Activated CD4-positive, CD25-positive, alpha-beta regulatory T cell treated with anti-CD3 and anti-CD28 coated beads, Interleukin-2, amount 50 U/mL, for 16 hours (primary cell): ENCODE results near the gene PLEKHA1.

ENCODE experiments used
- DNase-seq: peaks from one replicate; pipeline ENCODE4 v3.0.0-alpha.2; 2020; ENCODE audit warnings: low read depth, low spot score

PLEKHA1 gene

DNA sequence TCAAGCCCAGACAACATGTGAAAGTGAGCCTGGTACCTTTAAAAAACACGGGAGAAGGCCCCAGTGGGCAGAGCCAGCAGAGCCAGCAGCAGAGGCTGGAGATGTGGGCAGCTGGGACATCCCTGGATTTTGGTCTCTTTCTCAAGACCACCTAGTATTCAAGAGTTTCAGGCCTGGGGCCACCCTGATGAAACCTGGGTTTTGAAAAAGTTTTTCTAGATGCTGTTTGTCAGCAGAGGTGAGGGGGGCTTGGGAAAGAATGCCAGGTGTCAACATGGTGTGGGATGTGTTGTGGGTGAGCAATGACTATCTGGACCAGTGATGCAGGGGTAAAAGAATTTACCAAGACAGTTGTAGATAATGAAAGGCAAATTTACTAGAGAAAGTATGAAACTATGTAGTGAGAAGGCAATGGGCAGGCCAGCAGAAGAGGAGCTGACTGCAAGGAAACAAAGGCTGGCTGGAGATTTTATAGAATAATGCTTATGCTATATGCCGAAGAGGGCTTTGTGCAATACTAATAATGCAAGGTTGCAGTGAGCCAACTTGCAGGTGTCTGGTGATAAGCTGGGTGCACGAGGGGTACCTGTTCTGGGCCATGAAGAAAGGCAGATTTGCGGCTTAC lies 28.1 kb upstream of the PLEKHA1 start:
- DNase-seq: no peak

DNA sequence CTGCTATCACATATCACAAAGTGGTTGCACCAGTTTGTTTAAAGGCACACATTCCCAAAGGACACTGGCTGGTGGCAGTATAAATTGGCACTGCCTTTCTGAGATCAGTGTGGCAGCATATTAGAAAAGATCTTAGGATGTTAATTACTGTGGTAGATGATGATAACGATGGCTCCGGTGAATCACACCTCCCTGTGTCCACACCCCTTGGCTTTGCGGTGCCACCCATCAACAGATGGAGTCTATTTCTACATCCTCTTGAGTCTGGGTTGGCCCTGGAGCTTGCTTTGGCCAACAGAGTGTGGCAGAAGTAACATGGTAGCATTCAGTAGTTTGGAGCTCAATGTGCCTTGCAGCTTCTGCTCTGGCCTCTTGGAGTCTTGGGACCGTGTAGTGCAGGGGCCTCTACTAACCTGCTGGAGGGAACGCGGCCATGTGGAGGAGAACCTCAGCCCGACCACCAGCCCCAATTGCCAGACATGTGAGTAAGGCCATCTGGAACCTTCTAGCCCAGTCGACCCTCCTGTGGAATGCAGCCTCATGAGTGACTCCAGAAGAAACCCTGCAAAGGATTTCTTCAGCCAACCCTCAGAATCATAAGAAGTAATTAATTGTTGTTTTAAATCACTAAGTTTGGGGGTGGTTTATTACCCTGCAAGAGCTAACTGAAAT lies 27.2 kb upstream of the PLEKHA1 start:
- no peak for DNase-seq

DNA sequence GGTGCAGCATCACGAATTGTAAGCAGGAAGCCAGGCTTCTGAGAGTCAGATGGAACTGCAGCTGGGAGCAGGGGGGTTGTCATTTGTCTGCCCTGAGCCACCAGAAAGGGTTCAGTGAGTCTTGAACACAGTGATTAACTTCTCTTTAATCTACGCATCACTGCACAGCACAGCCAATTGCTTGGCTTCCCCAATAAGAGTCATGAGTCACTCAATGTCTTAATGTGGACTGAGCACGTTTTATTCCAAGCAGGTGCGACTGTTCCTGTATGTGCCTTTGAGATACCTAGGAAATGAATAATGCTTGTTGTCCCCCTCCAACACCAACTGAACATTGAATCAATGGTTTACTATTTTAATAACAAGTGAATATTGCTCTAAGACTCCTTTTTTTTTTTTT lies 26.0 kb upstream of the PLEKHA1 start:
- no peak for DNase-seq

DNA sequence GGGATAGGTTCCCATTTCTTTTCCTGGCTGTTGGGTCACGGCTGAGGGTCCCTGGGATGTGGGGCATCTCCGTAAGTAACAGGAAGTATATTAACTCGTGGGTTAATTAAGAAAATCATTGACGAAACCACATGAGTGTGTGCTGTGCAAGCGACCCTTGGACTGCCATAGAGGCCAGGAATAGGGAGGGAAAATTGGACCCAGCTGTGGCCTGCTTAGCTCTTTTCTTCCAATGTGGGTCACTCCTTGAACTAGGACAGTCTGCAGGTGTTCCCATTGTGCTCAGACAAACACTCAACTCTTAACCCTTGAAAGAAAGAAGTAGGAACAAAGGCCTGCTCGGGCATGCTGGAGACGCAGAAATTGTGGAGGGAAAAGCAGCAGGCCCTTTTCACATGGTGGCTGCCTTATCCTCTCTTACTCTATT lies 25.6 kb upstream of the PLEKHA1 start:
- DNase-seq: no peak

DNA sequence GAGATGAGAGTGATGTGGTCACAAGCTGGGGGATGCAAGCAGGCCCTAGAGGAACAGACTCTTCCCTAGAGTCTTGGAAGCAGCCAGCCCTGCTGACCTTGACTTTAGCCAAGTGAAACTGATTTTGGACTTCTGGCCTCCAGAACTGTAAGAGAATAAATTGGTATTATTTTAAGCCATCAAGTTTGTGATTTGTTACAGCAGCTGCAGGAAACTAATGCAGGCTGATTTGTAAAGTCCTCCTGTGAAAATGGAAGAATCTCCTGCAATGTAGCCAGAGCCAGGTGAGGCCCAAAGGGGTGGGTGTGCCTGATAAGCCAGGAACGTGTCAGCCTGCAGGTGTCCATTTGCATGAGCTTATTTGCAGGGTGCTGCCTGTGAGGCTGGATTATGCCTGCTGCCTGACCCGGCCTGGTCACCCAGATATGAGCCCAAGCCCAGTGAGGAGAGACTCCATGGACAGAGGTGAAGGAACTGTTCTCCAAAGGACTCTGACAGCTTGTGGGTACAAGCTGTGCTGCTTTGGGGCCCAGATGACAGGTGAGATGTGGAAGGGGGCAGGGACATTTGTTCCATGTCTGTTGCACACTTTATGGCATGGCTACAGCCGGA lies 24.6 kb upstream of the PLEKHA1 start:
- DNase-seq: no peak

DNA sequence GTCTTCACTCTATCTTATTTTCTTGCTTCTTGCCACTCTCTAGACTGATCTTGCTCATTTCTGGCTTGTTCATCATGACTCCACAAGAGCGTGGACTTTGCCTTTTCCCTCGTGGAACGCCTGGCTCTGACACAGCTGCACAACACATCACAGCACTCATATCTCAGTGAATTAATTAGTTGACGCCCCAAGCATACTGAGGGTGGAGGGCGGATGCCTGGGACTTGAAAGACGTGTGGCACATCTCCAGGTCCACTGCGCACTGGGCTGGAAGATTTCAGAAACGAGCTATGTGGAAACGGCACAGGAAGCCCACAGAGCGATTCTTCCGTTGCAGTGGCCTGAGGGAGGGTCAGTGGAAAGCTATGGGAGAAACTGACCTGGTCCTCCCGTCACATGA lies 23.6 kb upstream of the PLEKHA1 start:
- no peak for DNase-seq

DNA sequence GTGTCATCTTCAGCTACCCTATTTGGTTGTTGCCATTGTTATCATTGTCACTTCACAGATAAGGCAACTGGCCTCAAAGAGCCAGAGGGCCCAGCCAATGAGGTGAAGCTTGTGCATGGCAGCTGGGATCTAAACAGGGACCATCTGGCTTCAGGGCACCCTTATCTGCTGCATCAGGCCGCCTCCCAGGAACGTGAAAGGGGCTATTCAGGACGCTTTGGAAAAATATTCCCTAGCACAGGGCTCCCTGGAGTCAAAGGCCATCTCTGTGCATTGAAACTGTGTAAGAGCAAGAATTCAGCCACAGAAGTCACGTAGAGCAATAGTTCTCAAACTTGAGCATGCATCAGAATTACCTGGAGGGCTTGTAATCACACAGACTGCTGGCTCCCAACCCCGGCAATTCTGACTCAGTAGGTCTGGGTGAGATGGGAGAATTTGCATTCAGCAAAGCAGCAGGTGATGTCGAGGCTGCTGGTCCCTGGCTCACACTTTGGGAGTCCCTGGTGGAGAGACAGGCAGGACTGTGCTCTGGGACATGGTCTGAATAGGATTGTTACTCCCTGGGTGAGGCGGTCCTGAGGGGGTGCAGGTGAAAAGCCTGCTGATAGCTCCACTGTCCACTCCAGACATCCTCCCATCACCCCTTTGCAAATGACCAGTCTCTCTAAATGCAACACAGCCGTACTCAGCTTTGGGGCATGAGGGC lies 21.5 kb upstream of the PLEKHA1 start:
- DNase-seq: no peak

DNA sequence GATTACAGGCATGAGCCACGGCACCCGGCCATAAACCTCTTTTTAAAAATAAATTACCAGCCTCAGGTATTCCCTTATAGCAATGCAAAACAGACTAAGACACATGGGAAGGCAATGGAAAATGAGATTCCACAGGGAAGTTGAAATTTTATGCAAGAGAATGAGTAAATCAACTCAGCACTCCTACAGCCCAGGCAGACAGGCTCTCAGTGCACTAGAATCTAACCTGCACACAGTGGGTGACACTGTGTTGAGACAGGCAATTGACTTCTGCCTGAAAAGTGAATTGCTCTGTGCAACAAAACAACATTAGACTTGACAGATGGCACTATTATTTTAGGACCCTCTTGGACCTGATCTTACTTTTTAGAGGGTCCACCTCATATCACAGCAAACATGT lies 20.1 kb upstream of the PLEKHA1 start:
- no peak for DNase-seq

DNA sequence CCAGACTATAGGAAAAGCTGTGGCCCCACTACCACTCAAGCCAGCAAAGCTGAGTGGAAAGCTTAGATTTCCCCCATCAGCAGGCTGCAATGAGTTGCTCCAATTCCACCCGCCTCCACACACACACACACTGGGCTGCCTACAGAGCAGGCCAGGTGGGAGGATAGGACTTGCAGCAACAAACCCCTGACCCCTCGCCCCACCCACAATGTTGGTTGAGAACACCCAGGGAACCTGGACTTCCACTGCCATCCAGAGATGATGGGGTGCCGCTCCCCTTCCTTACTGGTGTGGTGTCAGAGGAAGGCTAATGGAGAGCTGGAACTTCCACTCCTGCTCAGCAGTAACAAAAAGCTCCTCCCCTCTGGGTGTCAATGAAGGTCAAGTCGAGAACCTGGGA lies 16.8 kb upstream of the PLEKHA1 start:
- no peak for DNase-seq

DNA sequence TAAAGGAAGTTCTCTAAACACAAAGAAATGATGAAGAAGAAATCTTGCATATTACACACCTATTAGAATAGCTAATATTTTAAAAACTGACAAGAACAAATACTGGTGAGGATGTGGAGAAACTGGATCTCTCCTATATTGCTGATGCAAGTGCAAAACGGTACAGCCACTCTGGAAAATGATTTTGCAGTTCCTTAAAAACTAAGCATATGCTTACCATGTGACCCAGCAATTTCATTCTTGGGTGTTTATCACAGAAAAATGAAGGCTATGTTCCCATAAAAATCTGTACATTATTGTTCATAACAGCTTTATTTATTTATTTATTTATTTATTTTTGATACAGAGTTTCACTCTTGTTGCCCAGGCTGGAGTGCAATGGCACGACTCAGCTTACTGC lies 14.9 kb upstream of the PLEKHA1 start:
- DNase-seq: no peak

DNA sequence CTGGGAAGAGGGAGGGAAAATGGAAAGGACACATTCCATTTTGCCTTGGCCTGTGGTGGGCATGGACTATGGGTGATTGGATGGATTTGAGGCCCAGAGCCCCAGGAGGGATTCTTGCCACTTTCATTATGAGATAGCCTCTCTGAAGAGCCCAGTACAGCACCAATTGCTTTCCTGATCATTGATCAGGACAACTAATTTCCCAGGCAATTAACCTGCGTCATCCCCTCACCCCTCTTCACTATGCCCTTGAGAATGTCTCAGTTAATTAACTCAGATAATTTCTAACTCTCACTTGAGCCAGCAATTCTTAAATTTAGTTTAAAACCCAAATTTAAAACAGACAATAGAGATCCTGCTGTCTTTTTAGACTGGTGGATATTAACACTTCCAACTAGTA lies 13.5 kb upstream of the PLEKHA1 start:
- DNase-seq: no peak

DNA sequence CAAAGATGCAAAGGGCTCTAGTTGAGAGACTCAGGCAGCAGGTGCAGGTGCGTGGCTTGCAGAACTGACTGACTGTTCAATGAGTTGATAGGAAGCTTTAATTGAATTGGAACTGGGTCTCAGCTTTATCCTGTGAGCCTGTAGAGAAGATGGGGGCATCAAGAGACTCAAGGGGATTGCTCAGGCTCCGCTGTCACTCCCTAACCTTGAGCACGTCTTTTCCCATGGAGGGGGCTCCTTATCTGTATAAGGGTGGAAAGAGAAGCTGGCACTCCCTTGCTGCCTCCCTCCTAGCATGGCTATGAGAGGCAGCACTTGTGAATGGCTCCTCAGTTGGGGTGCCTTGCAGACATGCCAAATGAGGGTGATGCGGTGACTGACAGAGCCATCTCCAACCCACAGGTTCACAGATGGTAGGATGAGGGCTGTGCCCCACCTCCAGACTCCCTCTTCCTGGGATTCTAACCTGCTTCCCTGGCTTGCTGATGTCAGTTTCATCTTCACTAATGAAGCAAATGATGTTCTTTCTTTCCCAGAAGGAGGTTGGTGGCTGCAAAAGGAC lies 12.4 kb upstream of the PLEKHA1 start:
- no peak for DNase-seq

DNA sequence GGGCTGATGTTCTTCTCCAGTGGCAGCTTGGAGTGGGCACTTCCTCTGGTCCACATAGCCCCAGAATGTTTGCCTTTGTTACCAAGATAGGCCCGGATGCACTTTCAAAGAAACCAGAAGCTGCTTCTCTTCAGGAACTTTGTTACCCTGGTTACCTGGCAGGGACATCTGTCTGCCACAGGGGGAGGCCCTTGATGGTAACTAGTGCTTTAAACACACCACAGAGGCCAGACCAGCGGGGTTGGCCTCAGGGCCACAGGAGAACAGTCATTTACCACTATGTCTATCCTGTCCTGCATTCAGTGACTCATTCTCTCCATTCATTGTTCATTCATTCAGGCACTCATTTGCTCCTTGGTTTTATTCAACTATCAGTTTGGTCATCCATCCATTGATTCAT lies 11.9 kb upstream of the PLEKHA1 start:
- no peak for DNase-seq

DNA sequence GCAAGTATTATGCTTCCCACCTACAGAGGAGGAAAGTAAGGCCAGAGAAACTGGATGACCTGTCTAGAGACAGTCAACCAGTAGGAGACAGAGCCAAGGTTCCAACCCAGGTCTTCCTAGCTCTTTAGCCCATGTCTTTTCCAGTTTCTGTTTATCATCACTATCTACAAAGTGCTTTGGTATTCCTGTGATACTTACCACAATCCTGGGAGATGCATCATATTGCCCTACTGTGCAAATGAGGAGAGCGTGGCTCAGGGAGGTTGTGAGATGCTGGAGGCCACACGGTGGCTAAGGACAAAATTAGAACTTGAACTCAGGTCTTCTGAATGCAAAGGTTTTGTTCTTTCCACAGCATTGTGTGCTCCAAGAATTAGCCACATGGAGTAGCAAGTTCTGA lies 11.2 kb upstream of the PLEKHA1 start:
- no peak for DNase-seq

DNA sequence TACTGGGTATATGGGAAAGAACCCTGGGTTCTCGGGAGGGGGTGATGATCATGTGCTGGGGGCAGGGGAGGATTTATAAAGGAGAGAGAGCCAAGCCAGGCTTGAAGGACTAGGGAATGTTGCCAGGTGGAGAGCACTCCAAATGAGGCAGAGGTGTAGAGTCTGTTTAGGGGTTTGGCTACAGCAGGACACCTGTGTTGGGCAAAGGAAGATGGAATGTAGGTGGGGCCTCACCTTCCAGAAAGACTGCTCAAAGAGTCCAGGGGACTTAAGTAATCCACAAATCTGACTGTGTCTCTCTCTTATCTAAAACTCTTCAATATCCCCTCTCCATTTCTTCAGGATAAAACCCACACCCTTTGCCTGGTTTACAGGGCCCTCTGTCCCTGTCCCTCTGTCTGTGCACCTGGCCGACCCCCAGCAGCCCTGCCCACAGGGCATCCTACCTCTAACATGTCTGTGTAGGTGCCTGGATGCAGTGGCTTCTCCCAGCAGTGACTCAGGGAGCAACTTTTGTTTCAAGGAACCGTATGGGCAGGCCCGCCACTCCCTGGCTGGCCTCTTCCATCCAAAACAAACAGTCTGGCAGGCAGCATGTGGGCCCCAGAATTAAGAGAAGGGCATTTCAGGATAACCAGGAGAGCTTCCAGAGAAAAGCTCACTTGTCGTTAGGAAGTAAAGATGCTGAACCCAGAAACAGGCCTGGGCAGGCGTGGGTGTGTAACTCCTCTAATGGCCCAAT lies 10.6 kb upstream of the PLEKHA1 start:
- no peak for DNase-seq

DNA sequence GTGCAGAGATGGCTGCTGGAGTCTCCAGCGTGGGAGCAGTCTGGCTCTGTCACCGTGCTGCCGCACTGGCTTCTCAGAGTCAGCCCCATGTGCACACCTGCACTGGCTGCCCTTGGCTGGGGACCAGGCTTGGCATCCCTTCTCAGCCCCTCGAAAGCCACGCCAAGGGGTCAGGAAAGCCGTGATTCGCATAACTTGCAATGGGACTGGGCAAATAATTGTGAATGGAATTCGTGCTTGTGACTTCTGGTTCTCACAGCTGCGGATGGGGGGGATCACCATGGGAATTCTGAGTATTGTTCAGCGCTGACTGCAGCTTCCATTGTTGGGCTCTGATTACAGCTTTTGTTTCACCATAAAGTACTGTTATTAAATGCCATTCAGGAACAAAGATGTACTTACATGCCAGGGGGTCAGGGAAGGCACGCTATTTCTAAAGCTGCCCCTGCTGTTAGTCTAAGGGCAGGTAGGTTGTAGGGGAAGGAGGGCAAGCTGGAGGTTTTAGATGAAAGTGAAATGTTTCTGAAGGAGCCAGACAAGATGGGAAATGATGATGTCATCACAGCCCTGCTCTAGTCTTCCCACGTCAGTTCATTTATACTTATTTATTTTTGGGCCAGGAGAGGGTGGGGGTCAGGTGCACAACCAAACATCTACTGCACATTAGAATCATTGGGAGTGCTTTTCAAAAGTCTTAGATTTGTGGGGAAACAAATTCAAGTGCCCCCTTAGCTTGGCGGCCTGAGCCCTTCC lies 5.8 kb upstream of the PLEKHA1 start:
- no peak for DNase-seq

DNA sequence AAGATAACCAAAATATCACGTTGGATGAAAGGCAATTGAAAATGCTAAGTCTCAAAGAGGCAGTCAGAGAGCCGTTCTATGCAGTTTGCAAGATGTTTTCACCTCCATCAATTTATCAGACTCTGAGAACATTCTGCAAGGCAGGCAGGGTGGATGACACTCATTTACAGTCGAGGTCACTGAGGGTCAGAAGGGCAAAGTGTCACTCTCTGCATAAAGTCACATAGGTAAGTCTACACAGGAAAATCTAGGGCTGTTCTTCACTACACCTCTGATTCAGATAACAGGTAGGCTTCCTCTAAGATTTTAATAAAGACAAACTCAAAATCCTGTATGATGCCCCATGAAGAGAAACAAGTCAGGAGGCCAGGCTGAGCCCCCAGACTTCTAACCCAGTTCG lies 1.4 kb upstream of the PLEKHA1 start:
- no peak for DNase-seq

DNA sequence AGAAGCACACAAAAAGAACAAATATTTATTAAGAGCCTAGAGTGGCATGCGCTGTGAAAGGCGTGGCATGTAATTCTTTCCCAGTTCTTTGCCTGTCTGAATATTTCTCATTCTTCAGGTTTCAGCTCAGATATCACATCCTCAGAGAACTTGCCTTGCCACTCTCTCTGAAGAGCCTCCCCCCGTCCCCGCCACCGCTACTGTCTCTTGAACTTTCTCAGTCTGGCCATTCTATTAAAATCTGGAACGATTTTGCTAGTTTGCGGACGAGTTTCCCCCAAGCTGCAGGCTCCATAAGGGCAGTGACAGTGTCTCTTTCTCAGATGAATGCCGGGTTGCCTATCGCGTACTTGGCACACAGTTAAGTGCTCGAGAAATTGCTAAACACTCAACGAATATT lies 787 bp upstream of the PLEKHA1 start:
- DNase-seq: no peak

DNA sequence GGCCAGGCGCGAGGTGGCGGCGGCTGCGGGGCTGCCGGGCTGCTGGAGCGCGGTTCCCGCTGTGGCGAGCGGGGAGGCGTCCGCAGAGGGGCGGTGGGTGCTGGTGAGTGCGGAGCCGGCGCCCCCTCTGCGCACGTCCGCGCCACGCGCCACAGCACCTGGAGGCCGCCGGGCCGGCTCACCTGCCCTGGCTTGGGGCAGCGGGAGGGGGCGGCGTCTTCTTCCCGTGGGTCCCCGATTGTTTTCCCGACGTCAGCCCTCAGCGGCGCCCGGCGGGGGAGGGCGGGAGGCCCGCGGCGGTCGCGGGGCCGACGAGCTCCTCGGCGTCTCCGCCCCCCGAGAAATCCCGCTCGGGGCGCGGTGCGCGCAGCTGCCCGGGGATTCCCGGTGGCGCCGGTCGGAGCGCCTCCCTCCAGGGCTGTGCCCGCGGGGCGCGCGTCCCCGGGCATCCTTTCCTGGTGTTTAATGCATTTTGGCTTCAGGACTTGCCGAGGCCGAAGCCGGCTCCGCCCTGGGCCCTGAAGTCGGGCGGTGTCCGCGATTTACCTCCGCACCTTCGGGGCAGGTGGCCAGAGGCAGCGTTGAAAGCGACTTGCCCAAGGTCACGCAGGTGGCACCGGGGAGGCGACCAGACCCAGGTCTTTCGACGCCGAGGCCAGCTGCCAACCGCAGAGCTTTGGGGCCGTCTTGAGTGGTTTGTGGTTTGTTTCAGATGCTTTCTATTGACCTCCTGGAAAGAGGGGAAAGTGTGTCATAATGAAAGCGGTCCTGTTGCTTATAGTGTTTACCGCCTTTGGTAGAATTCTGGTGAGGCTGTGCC lies 561 bp downstream of the PLEKHA1 start:
- peak; percentile 33 for DNase-seq

DNA sequence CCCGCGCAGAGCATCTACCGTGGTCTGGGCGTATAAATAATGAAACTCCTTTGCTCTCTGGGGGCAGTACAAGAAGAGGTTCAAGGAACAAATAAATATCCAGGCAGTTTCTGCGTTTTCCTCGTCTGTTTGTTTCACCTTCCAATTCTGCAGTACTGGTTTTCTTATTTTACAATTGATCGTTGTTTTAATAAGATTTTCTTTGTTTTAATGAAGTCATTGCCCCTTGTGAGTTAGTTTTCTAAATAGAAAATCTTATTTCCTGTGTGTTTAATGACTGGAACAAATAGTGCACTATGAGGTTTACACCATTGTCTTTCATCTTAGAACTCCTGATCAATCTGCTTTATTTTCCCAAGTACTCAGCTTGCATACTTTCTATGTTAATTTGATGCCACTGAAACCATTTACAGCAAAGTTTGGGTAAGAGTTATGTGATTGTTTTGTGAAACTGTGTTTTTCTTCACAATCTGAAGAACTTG lies 1.2 kb downstream of the PLEKHA1 start:
- no peak for DNase-seq
